Osteoblast (primary cell): ENCODE results near the gene PODXL2. TPM values are rescaled to one million over a fixed set of nuclear protein-coding genes. Genes with fewer than 3 reads are reported as not detected.

Source experiments
- DNase-seq: peaks from one replicate; pipeline ENCODE4 v3.0.0; 2011; ENCODE audit warnings: low spot score, mixed read lengths; ENCODE audit not compliant: insufficient read length; ENCODE audit errors: missing footprints
- H2AFZ ChIP-seq: 2 replicates; pipeline ENCODE4 v1.6.0; 2011; ENCODE audit warnings: mild to moderate bottlenecking, low read length
- H3K27ac ChIP-seq: 2 replicates; pipeline ENCODE4 v1.5.1; 2011; ENCODE audit warnings: mild to moderate bottlenecking, low read depth, low read length, moderate library complexity
- H3K27me3 ChIP-seq: 2 replicates; pipeline ENCODE4 v1.6.0; 2012; ENCODE audit warnings: mild to moderate bottlenecking, control low read depth, inconsistent platforms, low read length, moderate library complexity; ENCODE audit not compliant: insufficient read depth
- H3K36me3 ChIP-seq: 2 replicates; pipeline ENCODE4 v1.5.1; 2011; ENCODE audit warnings: mild to moderate bottlenecking, low read length, control low read depth, moderate library complexity; ENCODE audit not compliant: insufficient read depth
- H3K4me1 ChIP-seq: 2 replicates; pipeline ENCODE4 v1.5.1; 2011; ENCODE audit warnings: mild to moderate bottlenecking, low read length, control low read depth, moderate library complexity; ENCODE audit not compliant: insufficient read depth
- H3K4me2 ChIP-seq: 2 replicates; pipeline ENCODE4 v1.6.0; 2011; ENCODE audit warnings: mild to moderate bottlenecking, low read length; ENCODE audit not compliant: insufficient read depth
- H3K4me3 ChIP-seq: fragments of 200-600 bp; sonication (generic); 3 replicates; pipeline ENCODE4 v1.5.1; 2012; ENCODE audit warnings: mild to moderate bottlenecking, low read length, inconsistent platforms; ENCODE audit not compliant: insufficient read depth
- H3K79me2 ChIP-seq: 2 replicates; pipeline ENCODE4 v1.6.0; 2012; ENCODE audit warnings: mild to moderate bottlenecking, low read length, control low read depth, inconsistent platforms; ENCODE audit not compliant: insufficient read depth
- H3K9me3 ChIP-seq: 2 replicates; pipeline ENCODE4 v1.5.1; 2011; ENCODE audit warnings: low read depth, low read length, control low read depth
- H4K20me1 ChIP-seq: 2 replicates; pipeline ENCODE4 v1.6.0; 2012; ENCODE audit warnings: mild to moderate bottlenecking, low read length, control low read depth; ENCODE audit not compliant: insufficient read depth
- total RNA-seq: library from RNA; depleted of rRNA; stranded (reverse); fragments of >200 nt; gene quantifications from 2 replicates; pipeline ENCODE4 v1.2.3, GENCODE V29; 2012
- TF ChIP-seq, protein P1 (sequence below): IDR thresholded peaks from 2 replicates; pipeline ENCODE4 v1.5.1; 2011; ENCODE audit warnings: mild to moderate bottlenecking, low read depth, low read length, moderate library complexity; ENCODE audit errors: extremely low read depth

Gene PODXL2
- total RNA-seq, 1 donor: 0.36 TPM

DNA sequence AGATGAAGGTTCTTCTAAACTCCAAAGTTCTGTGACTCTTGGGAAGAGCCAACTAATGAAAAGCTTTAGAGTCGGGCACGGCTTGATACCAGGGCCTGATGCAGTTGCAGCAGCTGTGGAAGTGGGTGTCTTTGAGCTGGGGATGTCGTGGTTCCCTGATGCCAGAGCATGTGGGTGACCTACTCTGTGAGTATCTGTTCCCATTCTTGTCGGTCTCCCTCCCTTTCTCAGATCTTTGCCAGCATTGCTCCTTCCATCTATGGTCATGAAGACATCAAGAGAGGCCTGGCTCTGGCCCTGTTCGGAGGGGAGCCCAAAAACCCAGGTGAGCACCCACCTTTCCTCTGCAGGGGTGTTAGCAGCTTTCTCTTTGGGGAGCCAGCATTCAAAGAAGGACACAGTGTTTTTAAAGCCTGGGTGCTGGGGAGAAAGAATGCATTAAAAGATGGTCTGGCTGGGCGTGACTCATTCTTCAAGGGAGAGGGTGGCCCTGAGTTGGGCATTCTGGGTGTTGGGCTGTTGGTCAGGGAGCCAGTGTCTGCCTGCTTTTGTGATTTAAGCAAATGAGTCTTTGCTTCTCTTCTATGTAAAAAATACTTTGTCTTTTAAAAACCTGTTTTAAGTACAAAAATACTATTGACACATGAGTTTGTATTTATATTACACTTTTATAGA lies 13.2 kb upstream of the PODXL2 start:
- DNase-seq: peak; percentile 86
- H3K9me3 ChIP-seq: no peaks in the 10 kb centered on the region
- no peak overlapping the region for H3K27ac ChIP-seq
- H3K4me2 ChIP-seq: no peak overlapping the region
- TF ChIP-seq, protein P1, sequence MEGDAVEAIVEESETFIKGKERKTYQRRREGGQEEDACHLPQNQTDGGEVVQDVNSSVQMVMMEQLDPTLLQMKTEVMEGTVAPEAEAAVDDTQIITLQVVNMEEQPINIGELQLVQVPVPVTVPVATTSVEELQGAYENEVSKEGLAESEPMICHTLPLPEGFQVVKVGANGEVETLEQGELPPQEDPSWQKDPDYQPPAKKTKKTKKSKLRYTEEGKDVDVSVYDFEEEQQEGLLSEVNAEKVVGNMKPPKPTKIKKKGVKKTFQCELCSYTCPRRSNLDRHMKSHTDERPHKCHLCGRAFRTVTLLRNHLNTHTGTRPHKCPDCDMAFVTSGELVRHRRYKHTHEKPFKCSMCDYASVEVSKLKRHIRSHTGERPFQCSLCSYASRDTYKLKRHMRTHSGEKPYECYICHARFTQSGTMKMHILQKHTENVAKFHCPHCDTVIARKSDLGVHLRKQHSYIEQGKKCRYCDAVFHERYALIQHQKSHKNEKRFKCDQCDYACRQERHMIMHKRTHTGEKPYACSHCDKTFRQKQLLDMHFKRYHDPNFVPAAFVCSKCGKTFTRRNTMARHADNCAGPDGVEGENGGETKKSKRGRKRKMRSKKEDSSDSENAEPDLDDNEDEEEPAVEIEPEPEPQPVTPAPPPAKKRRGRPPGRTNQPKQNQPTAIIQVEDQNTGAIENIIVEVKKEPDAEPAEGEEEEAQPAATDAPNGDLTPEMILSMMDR: no peak
- H3K79me2 ChIP-seq: no peaks in the 10 kb centered on the region
- H2AFZ ChIP-seq: no peak overlapping the region
- H3K27me3 ChIP-seq: no peaks in the 10 kb centered on the region
- H4K20me1 ChIP-seq: no peaks in the 10 kb centered on the region
- no peak overlapping the region for H3K4me3 ChIP-seq
- peaks cover 17% of the 10 kb centered on the region for H3K36me3 ChIP-seq
- H3K4me1 ChIP-seq: peaks cover 19% of the 10 kb centered on the region

DNA sequence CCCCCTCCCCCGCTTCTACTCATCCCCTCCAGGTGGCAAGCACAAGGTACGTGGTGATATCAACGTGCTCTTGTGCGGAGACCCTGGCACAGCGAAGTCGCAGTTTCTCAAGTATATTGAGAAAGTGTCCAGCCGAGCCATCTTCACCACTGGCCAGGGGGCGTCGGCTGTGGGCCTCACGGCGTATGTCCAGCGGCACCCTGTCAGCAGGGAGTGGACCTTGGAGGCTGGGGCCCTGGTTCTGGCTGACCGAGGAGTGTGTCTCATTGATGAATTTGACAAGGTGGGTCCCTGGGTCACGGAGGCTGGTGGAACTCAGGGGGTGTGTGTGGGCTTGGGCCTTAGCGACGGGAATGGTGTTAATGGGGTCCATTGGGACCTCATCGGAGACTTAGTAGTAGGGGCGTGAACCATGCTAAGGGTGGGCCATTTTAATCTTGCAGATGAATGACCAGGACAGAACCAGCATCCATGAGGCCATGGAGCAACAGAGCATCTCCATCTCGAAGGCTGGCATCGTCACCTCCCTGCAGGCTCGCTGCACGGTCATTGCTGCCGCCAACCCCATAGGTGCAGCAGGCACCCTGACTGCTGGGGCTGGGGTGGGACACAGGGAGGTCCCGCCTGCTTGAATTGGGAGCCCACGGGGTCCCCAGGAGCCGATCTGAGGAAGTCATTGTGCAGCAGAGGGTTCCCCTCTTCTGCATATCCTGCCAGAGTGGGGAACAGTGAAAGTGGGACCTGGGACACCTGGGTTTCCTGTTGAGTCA lies 12.0 kb upstream of the PODXL2 start:
- Histone ChIP-seq H3K79me2 (no peaks in the 10 kb centered on the region), H3K4me1 (peaks cover 19% of the 10 kb centered on the region), H3K4me2 (no peak overlapping the region), H3K27me3 (no peaks in the 10 kb centered on the region), H2AFZ (no peak overlapping the region), H3K36me3 (peaks cover 25% of the 10 kb centered on the region), H3K9me3 (no peaks in the 10 kb centered on the region), H3K4me3 (no peak overlapping the region), H4K20me1 (no peaks in the 10 kb centered on the region), H3K27ac (no peak overlapping the region)
- peak; percentile 14 for DNase-seq
- TF ChIP-seq, protein P1: no peak

DNA sequence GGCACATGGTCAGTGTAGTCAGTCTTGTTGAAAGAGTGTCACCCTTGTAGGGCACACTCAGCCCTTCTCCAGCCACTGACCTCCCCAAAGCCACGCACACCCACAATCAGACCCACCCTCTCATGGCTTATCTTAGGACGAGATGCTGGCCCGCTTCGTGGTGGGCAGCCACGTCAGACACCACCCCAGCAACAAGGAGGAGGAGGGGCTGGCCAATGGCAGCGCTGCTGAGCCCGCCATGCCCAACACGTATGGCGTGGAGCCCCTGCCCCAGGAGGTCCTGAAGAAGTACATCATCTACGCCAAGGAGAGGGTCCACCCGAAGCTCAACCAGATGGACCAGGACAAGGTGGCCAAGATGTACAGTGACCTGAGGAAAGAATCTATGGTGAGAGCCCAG lies 10.1 kb upstream of the PODXL2 start:
- H3K36me3 ChIP-seq: peaks cover 25% of the 10 kb centered on the region

More for the DNA sequence above, 10.1 kb upstream of the PODXL2 start:
- Histone ChIP-seq H3K9me3 (no peaks in the 10 kb centered on the region), H3K79me2 (no peaks in the 10 kb centered on the region), H4K20me1 (no peaks in the 10 kb centered on the region), H3K4me1 (peaks cover 10% of the 10 kb centered on the region), H3K4me2 (no peak overlapping the region), H3K27ac (no peak overlapping the region), H3K27me3 (no peaks in the 10 kb centered on the region), H3K4me3 (no peak overlapping the region), H2AFZ (no peak overlapping the region)
- TF ChIP-seq, protein P1: no peak
- peak; percentile 13 for DNase-seq
